GF-D8 (cell line): Measurements from ENCODE around the gene PLA2G4C.
"Not testable (repeated sequence)": the region's sequence is repeated elsewhere in the genome, so short reads cannot be mapped to it uniquely, and the experiment has no call there.

Source experiments
- DNase-seq: peaks from one replicate; lab custom pipeline; 2025; lab: John Stamatoyannopoulos, UW

The PLA2G4C gene

GRCh38 chr19:48111280-48111679, 663 bp upstream of the PLA2G4C start:
- no peak for DNase-seq

DNA sequence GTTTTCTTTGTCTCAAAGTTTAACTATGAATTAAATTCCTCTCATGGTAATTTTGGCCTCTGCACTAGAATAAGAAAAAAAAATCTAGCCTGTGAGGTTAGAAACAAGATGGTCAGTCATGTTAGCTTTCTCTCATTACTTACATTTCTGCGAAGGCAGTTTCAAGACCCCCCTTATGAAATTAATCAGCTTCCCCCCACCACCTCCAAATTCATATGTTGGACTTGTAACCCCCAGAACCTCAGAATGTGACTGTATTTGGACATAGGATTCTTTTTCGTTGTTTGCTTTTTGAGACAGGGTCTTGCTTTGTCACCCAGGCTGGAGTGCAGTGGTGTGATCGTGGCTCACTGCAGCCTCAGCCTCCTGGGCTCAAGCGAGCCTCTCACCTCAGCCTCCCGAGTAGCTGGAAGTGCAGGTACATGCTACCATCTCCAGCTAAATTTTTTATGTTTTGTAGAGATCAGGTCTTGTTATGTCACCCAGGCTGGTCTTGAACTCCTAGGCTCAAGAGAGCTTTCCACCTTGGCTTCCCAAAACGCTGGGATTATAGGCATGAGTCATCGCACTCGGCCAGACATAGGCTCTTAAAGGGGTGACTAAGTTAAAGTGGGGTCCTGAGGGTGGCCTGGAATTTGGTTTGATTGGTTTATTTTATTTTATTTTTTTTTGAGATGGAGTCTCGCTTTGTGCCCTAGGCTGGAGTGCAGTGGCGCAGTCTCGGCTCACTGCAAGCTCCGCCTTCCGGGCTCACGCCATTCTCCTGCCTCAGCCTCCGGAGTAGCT, 1.4 kb downstream of the PLA2G4C start:
- DNase-seq: no peak

- no peak for DNase-seq
Observed at GRCh38 chr19:48103922-48104321, 6.7 kb downstream of the PLA2G4C start.

DNA sequence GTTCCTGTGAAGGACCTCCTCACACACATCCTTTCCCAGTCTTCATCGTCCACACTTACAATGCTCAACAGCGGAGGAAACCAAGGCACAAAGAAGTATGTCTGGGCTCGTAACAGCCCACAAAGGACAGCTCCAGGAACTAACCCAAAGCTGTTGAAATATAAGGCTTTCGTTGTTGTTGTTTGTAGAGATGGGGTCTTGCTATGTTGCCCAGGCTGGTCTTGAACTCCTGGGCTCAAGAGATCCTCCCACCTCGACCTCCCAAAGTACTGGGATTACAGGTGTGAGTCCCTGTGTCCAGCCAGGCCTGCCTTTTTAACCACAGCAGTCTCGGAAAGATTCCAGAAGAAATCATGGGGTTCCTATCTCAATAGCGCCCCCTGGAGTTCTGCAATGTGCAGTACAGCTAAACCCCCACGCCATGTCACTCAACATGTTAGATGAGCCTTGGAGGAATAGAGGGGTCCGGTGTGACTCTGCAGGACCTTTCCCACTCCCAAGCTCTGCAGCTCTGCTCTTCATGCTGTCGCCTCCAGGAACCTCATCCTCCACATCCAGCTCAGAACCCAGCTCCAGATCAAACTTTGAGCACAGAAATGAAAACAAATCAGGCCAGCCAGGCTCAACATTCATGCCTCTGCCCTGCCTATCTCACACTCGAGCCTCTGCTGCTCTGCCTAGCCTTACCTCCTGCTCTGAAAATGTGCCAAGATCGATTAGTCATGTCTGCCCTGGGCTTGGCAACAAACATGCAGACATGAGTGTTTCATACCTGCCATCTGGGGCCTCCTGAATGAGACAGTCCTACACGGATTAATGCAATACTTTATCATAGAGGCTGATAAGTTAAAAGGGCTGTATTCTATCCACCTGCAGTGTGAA, 7.5 kb downstream of the PLA2G4C start:
- no peak for DNase-seq

DNA sequence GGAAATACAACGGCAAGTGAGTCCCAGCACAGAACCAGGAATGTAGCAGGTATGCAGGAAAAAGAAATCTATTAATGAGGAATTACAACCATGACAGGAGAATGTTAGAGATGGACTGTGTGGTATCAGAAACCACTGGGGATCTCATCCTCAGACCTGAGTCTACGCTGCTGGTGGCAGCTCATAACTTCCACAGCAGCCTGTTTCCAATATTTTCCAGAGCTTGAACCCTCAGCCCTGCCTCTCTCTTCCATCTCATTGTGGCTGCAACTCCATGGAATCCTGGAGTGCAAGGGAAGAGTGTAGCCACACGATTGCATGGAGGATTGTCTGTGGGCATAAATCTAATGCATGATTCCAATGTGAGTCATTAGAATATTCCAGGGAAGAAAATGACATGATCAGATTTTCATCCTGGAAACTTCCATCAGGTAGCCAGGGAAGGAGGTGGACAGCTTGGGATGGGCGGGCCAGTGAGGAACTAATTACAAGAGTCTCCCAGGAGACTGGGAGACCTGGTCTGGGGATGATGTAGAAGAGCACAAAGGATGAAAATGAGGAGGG, 14.9 kb downstream of the PLA2G4C start:
- DNase-seq: no peak

- DNase-seq: no peak
Observed at GRCh38 chr19:48094855-48095203, 15.8 kb downstream of the PLA2G4C start.

DNA sequence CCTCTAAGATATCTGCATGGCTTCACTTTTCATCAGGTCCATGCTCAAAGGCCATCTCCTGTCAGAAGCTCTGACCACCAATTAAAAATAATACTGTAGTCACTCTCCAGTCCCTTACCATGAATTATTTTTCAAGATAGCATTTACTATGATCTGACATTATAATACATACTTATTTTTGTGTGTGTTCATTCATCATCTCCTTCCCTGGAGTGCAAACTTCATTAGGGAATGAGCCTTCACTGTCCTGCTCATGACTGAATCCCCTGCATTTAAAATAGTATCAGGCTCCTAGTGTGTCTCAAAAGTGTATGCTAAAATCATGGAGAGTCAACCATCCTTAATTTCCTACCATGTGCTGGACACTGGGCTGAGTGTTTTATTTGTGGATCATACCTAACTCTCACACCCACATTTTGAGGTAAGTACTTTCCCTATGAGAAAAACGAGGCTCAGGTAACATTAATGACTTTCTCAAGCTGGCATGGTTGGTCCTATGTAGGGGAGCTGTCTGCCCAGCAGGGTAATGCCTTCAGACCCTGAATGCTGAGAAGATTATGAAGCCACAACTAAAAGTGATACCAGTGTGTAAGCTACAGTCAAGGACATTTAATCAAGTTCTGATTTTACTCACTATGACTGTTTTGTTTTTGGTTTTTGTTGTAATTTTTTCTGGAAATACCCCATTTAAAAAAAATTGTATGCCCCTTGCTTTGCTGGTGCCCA, 16.3 kb downstream of the PLA2G4C start:
- no peak for DNase-seq

DNA sequence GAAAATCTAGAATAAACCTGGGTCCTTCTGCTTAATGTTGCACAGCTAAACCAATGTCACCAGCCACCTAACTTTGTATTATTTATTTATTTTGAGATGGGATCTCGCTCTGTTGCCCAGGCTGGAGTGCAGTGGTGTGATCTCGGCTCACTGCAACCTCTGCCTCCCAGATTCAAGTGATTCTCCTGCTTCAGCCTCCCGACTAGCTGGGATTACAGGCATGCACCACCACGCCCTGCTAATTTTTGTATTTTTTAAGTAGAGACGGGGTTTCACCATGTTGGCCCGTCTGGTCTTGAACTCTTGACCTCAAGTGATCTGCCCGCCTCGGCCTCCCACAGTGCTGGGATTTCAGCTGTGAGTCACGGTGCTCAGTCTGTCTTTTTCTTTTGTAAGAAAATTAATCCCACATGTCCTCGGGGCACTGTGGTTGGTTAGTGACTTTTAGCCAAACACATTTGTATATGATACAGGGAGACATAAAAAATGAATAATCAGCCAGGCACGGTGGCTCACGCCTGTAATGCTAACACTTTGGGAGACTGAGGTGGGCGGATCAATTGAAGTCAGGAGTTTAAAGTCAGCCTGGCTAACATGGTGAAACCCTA, 19.4 kb downstream of the PLA2G4C start:
- DNase-seq: not testable (repeated sequence)

- DNase-seq: no peak
Observed at GRCh38 chr19:48090281-48090802, 20.3 kb downstream of the PLA2G4C start.

DNA sequence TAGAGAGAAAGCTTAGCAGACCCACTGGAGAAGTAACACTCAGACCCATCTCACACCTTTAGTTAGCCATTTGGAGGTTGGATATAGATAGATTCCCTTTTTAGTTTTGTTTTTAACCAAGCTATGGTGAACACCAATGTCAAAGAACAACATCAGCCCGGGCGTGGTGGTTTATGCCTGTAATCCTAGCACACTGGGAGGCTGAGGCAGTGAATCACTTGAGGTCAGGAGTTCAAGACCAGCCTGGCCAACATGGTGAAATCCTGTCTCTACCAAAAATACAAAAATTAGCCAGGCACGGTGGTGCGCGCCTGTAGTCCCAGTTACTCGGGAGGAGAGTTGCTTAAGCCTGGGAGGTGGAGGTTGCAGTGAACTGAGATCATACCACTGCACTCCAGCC, 21.6 kb downstream of the PLA2G4C start:
- not testable (repeated sequence) for DNase-seq

DNA sequence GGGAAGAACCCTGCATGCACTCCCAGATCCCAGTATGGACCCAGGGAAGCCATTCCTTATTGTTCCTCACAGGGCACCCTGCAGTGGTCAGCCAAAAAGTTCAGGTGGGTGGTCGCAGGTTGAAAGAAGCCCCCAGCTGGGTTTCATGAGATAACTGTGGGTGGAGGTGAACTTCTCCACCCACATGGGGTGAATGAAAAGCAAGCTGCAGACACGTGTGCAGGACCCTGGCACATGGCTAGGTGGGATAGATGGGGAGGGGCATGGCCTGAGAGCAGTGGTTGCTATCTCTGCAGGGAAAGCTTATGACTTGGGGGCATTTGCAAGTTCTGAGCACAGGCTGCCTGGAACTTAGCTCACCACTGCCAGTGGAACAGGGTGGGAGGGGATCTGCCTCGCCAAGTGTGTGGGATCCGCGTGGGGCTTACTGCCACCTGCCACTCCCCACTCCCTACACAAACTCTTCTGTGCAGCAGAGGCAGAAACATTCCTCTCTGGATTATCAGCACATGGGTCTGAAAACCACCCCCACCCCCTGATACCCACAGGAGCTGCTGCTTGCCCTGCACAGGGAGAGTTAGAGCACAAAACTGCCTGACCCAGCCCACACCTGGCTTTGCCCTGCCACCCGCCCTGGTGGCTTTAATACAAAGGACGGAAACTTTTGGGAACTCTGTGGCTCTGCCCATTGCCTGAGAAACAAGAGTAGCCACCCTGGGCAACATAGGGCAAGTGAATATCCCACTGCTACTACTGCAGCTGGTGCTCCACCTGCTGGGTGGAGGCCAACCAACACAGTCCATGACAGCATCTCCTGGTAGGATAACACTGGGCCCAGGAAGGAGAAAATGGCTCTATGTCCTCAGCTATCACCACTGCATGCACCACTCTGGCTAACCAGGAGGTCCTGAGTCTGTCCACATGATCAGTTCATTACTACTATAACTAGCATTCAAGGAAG, 24.4 kb downstream of the PLA2G4C start:
- no peak for DNase-seq

DNA sequence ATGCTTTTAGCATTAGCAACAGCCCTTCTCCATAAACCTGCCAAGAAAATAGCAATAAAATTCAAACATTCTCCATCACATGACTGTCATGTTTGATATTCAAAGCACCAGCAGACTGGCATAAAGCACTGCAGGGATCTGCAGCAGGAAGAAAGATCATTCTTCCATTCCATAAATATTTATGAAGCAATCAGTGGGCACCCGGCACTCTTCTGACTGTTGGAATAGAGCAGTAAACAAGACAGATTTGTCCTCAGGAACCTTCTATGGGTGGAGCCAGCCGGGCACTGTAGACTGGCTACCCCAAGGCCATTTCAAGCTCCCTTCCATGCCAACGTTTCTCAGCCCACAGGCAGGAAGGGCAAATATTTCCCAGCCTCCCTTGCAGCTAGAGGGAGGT, 25.5 kb downstream of the PLA2G4C start:
- no peak for DNase-seq

GRCh38 chr19:48081106-48081505, 29.5 kb downstream of the PLA2G4C start:
- no peak for DNase-seq

DNA sequence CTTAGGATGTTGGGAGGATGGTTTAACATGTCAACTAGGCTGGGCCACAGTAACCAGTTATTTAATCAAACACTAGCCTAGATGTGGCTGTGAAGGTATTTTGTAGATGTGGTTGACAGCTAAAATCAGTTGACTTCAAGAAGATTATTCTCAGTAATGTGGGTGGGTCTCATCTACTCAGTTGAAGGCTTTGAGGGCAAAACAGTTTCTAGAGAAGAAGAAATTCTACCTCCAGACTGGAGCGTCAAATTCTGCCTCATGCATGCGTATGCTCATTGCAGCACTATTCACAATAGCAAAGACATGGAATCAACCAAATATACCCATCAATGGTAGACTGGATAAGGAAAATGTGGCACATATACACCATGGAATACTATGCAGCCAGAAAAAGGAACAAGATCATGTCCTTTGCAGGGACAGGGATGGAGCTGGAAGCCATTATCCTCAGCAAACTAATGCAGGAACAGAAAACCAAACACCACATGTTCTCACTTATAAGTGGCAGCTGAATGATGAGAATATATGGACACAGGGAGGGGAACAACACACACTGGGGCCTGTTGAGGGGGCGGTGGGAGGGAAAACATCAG, 40.3 kb downstream of the PLA2G4C start:
- DNase-seq: not testable (repeated sequence)

DNA sequence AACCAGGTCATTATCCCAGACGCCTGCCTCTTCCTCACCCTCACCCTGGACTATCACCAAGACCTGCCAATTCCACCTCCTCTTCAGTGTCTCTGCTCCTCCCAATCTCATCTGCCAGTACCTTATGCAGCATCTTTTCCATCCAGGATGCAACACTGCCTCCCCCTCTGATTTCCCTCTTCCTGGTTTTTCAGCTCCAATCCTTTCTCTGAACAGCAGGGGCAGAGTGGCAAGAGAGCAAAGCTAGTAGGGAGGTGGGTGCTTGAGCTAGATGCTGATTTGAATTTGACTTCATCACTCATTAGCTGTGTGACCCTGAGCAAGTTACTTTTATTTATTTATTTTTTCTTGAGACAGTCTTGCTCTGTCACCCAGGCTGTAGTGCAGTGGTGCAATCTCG, 41.2 kb downstream of the PLA2G4C start:
- DNase-seq: no peak

- DNase-seq: no peak
Observed at GRCh38 chr19:48064509-48064908, 46.1 kb downstream of the PLA2G4C start.

GRCh38 chr19:48061401-48062344, 48.9 kb downstream of the PLA2G4C start:
- DNase-seq: no peak

GRCh38 chr19:48060381-48060780, 50.2 kb downstream of the PLA2G4C start:
- DNase-seq: no peak

DNA sequence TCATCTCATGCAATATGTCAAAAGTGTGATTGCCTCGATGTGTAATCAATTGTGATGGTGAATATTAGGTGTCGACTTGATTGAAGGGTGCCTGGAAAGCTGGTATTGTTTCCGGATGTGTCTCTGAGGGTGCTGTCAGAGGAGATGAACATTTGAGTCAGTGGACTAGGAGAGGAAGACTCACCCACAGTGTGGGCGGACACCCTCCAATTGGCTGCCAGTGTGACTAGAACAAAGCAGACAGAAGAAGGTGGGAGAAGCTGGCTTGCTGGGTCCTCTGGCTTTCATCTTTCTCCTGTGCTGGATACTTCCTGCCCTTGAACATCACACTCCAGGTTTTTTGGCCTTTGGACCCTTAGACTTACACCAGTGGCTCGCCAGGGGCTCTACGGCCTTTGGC, 51.3 kb downstream of the PLA2G4C start:
- DNase-seq: no peak
